SK-N-SH (cell line): ENCODE data around the gene FAM229B. TPM values are rescaled to one million over a fixed set of nuclear protein-coding genes. Genes with fewer than 3 reads are reported as not detected.

Source experiments
- CTCF ChIA-PET: fragments of 300-600, 350-600 bp; formaldehyde crosslinking; extraction: SDS; loops from one replicate; lab custom pipeline; 2021; lab: Yijun Ruan, JAX
- POLR2A ChIA-PET: fragments of 350-600 bp; sonication (Branson Sonifier 250); formaldehyde crosslinking; extraction: SDS; loops from one replicate; lab custom pipeline; 2020; ENCODE audit warnings: antibody characterized with exemption, inconsistent platforms; lab: Yijun Ruan, JAX
- DNase-seq: peaks from one replicate; pipeline ENCODE4 v3.0.0; 2012
- H2AFZ ChIP-seq: fragments of 200-600 bp; sonication (generic); 2 replicates; pipeline ENCODE4 v1.8.1; 2016; ENCODE audit warnings: antibody characterized with exemption, mild to moderate bottlenecking, low read depth
- H3F3A ChIP-seq: fragments of 200-600 bp; sonication (generic); replicated peaks from 2 replicates; pipeline ENCODE3; 2016; ENCODE audit warnings: antibody characterized with exemption, mild to moderate bottlenecking; ENCODE audit not compliant: insufficient read depth
- H3K27ac ChIP-seq, 2 experiments: fragments of 200-500 bp in 1 of 2; fragments of 200-600 bp in 1 of 2; sonication (Bioruptor generic) in 1 of 2; sonication (generic), shearing (Covaris generic) in 1 of 2; 2 replicates each; pipeline versions ENCODE4 v1.5.1 to v1.6.1; 2014 to 2016; ENCODE audit warnings: low read depth in 2 of 2, inconsistent platforms in 1 of 2, low read length in 1 of 2, mild to moderate bottlenecking in 1 of 2, mixed read lengths in 1 of 2
- H3K27me3 ChIP-seq: fragments of 200-600 bp; sonication (generic), shearing (Covaris generic); 2 replicates; pipeline ENCODE4 v1.6.1; 2016; ENCODE audit warnings: mixed run types; ENCODE audit not compliant: insufficient read depth
- H3K36me3 ChIP-seq, 2 experiments: fragments of 200-500 bp in 1 of 2; fragments of 200-600 bp in 1 of 2; sonication (Bioruptor generic) in 1 of 2; sonication (generic) in 1 of 2; replicated peaks in 1 of 2; 2 replicates each; pipeline versions ENCODE3 to v1.5.1; 2014 to 2016; ENCODE audit warnings: low read length in 1 of 2, mild to moderate bottlenecking in 1 of 2; ENCODE audit not compliant: insufficient read depth in 2 of 2, control insufficient read depth in 1 of 2
- H3K4me1 ChIP-seq, 2 experiments: fragments of 200-500 bp in 1 of 2; fragments of 200-600 bp in 1 of 2; sonication (Bioruptor generic) in 1 of 2; sonication (generic), shearing (Covaris generic) in 1 of 2; 2 replicates each; pipeline versions ENCODE4 v1.5.1 to v1.6.1; 2014 to 2016; ENCODE audit warnings: low read depth in 1 of 2, low read length in 1 of 2, mixed run types in 1 of 2; ENCODE audit not compliant: insufficient read depth in 2 of 2, control insufficient read depth in 1 of 2
- H3K4me2 ChIP-seq: fragments of 200-600 bp; sonication (generic), shearing (Covaris generic); 2 replicates; pipeline ENCODE4 v1.6.1; 2017; ENCODE audit warnings: mixed run types
- H3K4me3 ChIP-seq, 2 experiments: fragments of 200-500 bp in 1 of 2; fragments of 200-600 bp in 1 of 2; sonication (Bioruptor generic) in 1 of 2; sonication (generic), shearing (Covaris generic) in 1 of 2; 2 replicates each; pipeline versions ENCODE4 v1.5.1 to v1.8.1; 2014 to 2016; ENCODE audit warnings: low read depth in 2 of 2, inconsistent platforms in 1 of 2, low read length in 1 of 2, mild to moderate bottlenecking in 1 of 2, mixed read lengths in 1 of 2, moderate library complexity in 1 of 2
- H3K79me2 ChIP-seq: fragments of 200-600 bp; sonication (generic); 2 replicates; pipeline ENCODE4 v1.8.1; 2017; ENCODE audit warnings: mild to moderate bottlenecking; ENCODE audit not compliant: insufficient read depth
- H3K9ac ChIP-seq: fragments of 200-600 bp; sonication (generic); 2 replicates; pipeline ENCODE4 v1.6.1; 2017; ENCODE audit warnings: mixed run types
- H3K9me2 ChIP-seq: fragments of 200-600 bp; sonication (generic); 2 replicates; pipeline ENCODE4 v1.6.1; 2017; ENCODE audit warnings: mixed run types
- H3K9me3 ChIP-seq: fragments of 200-600 bp; sonication (generic); 2 replicates; pipeline ENCODE4 v1.6.1; 2017; ENCODE audit warnings: mixed run types, mild to moderate bottlenecking, moderate library complexity
- H4K20me1 ChIP-seq: fragments of 200-600 bp; sonication (generic); 2 replicates; pipeline ENCODE4 v1.6.1; 2017; ENCODE audit warnings: mild to moderate bottlenecking, mixed run types; ENCODE audit not compliant: insufficient read depth
- CHD2 ChIP-seq: fragments of 150-350 bp; IDR thresholded peaks from 2 replicates; pipeline ENCODE4 v1.6.1; 2018; ENCODE audit warnings: low read length; ENCODE audit not compliant: partially characterized antibody
- CTCF ChIP-seq: fragments of 200-600 bp; sonication (generic); IDR thresholded peaks from 2 replicates; pipeline ENCODE4 v1.6.1; 2017; ENCODE audit warnings: antibody characterized with exemption, mild to moderate bottlenecking, moderate library complexity
- ELF1 ChIP-seq: IDR thresholded peaks from 2 replicates; pipeline ENCODE4 v1.4.0; 2012
- EP300 ChIP-seq, 2 experiments: IDR thresholded peaks; 2 replicates each; pipeline versions ENCODE4 v1.4.0 to v1.6.1; 2012; ENCODE audit warnings: borderline replicate concordance in 1 of 2, low read depth in 1 of 2, low read length in 1 of 2
- EZH2phosphoT487 ChIP-seq: fragments of 200-600 bp; sonication (generic); IDR thresholded peaks from 2 replicates; pipeline ENCODE4 v1.6.1; 2017; ENCODE audit warnings: low read depth, mixed run types, mild to moderate bottlenecking, antibody characterized with exemption, moderate library complexity, borderline replicate concordance
- FOSL2 ChIP-seq: IDR thresholded peaks from 2 replicates; pipeline ENCODE4 v1.4.0; 2012; ENCODE audit warnings: low read depth, mild to moderate bottlenecking, moderate library complexity, borderline replicate concordance
- FOXJ3 ChIP-seq: sonication (generic); formaldehyde crosslinking; IDR thresholded peaks from 2 replicates; pipeline ENCODE4 v1.5.1; 2020; ENCODE audit warnings: mild to moderate bottlenecking, missing genetic modification reagents
- FOXM1 ChIP-seq: IDR thresholded peaks from 2 replicates; pipeline ENCODE4 v1.4.0; 2012; ENCODE audit warnings: low read depth, mild to moderate bottlenecking
- IRF3 ChIP-seq: fragments of 150-350 bp; IDR thresholded peaks from 2 replicates; pipeline ENCODE4 v1.6.1; 2016; ENCODE audit warnings: mild to moderate bottlenecking, low read depth, low read length
- MEF2A ChIP-seq: IDR thresholded peaks from 2 replicates; pipeline ENCODE4 v1.4.0; 2012; ENCODE audit warnings: low read depth, borderline replicate concordance
- NFIC ChIP-seq: IDR thresholded peaks from 2 replicates; pipeline ENCODE4 v1.4.0; 2012; ENCODE audit warnings: borderline replicate concordance
- NRF1 ChIP-seq: IDR thresholded peaks from 2 replicates; pipeline ENCODE4 v1.6.1; 2012; ENCODE audit warnings: low read depth, mild to moderate bottlenecking, low read length
- POLR2AphosphoS5 ChIP-seq: IDR thresholded peaks from 2 replicates; pipeline ENCODE4 v1.6.1; 2012; ENCODE audit warnings: low read depth, low read length
- RAD21 ChIP-seq: IDR thresholded peaks from 2 replicates; pipeline ENCODE4 v1.6.1; 2012; ENCODE audit warnings: mild to moderate bottlenecking, low read length
- RCOR1 ChIP-seq: fragments of 150-350 bp; IDR thresholded peaks from 2 replicates; pipeline ENCODE4 v1.6.1; 2017; ENCODE audit warnings: antibody characterized with exemption, low read length
- RFX5 ChIP-seq: IDR thresholded peaks from 2 replicates; pipeline ENCODE4 v1.6.1; 2012; ENCODE audit warnings: mild to moderate bottlenecking, improper control_type of control experiment, low read length
- RXRA ChIP-seq: IDR thresholded peaks from 2 replicates; pipeline ENCODE4 v1.4.0; 2012; ENCODE audit warnings: low read depth, mild to moderate bottlenecking, borderline replicate concordance
- SIN3A ChIP-seq: IDR thresholded peaks from 2 replicates; pipeline ENCODE4 v1.6.1; 2012; ENCODE audit warnings: low read depth, mild to moderate bottlenecking, low read length, moderate library complexity, borderline replicate concordance
- TAF1 ChIP-seq: IDR thresholded peaks from 2 replicates; pipeline ENCODE4 v1.6.1; 2012; ENCODE audit warnings: low read depth, mild to moderate bottlenecking, low read length, moderate library complexity, borderline replicate concordance
- TCF12 ChIP-seq: IDR thresholded peaks from 2 replicates; pipeline ENCODE4 v1.4.0; 2012
- YY1 ChIP-seq: IDR thresholded peaks from 2 replicates; pipeline ENCODE4 v1.4.0; 2012; ENCODE audit warnings: low read depth, mild to moderate bottlenecking
- WGBS: methylation state at CpG from one replicate; pipeline ENCODE4 v1.1.6; 2017; ENCODE audit warnings: low lambda C conversion rate; 5-methylcytosine and 5-hydroxymethylcytosine counted together
- polyA plus RNA-seq, 3 experiments: library from polyadenylated mRNA; depleted of rRNA; stranded (reverse); fragments of >200 nt; gene quantifications; 2 replicates each; pipeline ENCODE4 v1.2.3, GENCODE V29; 2012
- TF ChIP-seq, protein P1 (sequence below): IDR thresholded peaks from 2 replicates; pipeline ENCODE4 v1.4.0; 2012; ENCODE audit warnings: low read depth
- TF ChIP-seq, protein P2 (sequence below): fragments of 150-350 bp; IDR thresholded peaks from 2 replicates; pipeline ENCODE4 v1.6.1; 2017; ENCODE audit warnings: antibody characterized with exemption, low read length, low read depth, borderline replicate concordance
- TF ChIP-seq, protein P3 (sequence below): IDR thresholded peaks from 2 replicates; pipeline ENCODE4 v1.4.0; 2012; ENCODE audit warnings: low read depth, borderline replicate concordance

FAM229B gene
- polyA plus RNA-seq, 1 of the 3 experiments (the other 2 are of a cell fraction) = 15.9 TPM

DNA sequence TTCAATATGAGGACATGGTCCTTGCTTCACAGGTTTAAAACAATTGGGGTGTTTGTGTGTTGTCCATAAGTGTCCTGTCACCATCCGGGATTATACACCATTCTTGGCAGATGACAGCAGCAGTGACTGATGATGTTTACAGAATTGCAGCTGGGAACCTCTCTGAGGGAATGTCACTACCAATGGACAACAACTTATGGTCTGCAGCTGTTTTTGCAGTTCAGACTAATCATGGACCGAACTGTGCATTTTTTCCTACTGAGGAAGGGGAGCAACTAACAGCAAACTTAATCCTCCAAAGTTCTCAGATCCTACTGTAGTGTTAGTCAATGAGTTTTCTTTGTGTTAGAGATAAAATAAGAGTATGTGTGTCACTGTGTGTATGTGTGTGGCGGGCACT, 26.0 kb downstream of the FAM229B start:
- Histone ChIP-seq H3K79me2 (no peaks in the 10 kb centered on the region), H2AFZ (no peak overlapping the region), H3K27ac (no peak overlapping the region), H3K36me3 (peaks cover 0 to 45% of the 10 kb centered on the region in 2 experiments), H3K27me3 (no peaks in the 10 kb centered on the region), H4K20me1 (no peaks in the 10 kb centered on the region), H3K9me3 (no peaks in the 10 kb centered on the region), H3K9ac (no peak overlapping the region), H3F3A (no peaks in the 10 kb centered on the region), H3K4me3 (no peak overlapping the region), H3K4me1 (peaks cover 0 to 5% of the 10 kb centered on the region in 2 experiments; a peak in 2 of 4 replicates), H3K9me2 (no peaks in the 10 kb centered on the region), H3K4me2 (no peak overlapping the region)
- DNase-seq = no peak
- TF ChIP-seq FOXJ3 (CRISPR knock-in tag) (no peak), RXRA (no peak), EP300 (IDR thresholded peaks at IDR 0.05; ENCODE audit: borderline replicate concordance in 1 of 2, low read depth in 1 of 2, low read length in 1 of 2) (no peak), RAD21 (no peak), MEF2A (no peak), POLR2AphosphoS5 (no peak), SIN3A (no peak), YY1 (no peak), FOXM1 (no peak), FOSL2 (no peak), EZH2phosphoT487 (no peak), TAF1 (no peak), NRF1 (no peak)
- 82% methylated on average over 3 of the region's 3 CpGs for WGBS
- POLR2A ChIA-PET = no interaction called here
- CTCF ChIA-PET = interaction anchor here (1.1 to 1.7 kb wide), 2 partner anchors 10 to 49 kb away, joined by 3 to 6 read pairs; no protein-coding TSS in a partner anchor

- H3K79me2 ChIP-seq = no peaks in the 10 kb centered on the region
- H3K27ac ChIP-seq = no peak overlapping the region
- H3F3A ChIP-seq = no peaks in the 10 kb centered on the region
- TF ChIP-seq, protein P1, sequence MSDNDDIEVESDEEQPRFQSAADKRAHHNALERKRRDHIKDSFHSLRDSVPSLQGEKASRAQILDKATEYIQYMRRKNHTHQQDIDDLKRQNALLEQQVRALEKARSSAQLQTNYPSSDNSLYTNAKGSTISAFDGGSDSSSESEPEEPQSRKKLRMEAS = no peak
- TF ChIP-seq, protein P2, sequence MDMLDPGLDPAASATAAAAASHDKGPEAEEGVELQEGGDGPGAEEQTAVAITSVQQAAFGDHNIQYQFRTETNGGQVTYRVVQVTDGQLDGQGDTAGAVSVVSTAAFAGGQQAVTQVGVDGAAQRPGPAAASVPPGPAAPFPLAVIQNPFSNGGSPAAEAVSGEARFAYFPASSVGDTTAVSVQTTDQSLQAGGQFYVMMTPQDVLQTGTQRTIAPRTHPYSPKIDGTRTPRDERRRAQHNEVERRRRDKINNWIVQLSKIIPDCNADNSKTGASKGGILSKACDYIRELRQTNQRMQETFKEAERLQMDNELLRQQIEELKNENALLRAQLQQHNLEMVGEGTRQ = no peak
- TF ChIP-seq TCF12 = no peak
- no peak for TF ChIP-seq FOXJ3 (CRISPR knock-in tag)
- no peak for TF ChIP-seq FOXM1
- TF ChIP-seq RCOR1 = no peak
- TF ChIP-seq MEF2A = no peak
- TF ChIP-seq CHD2 = no peak
- no peak for TF ChIP-seq CTCF
- no peak for TF ChIP-seq RAD21
- TF ChIP-seq NFIC = no peak
- TF ChIP-seq ELF1 = no peak
- no peak for TF ChIP-seq RFX5
- no peak for TF ChIP-seq FOSL2
- no peak for TF ChIP-seq RXRA
- TF ChIP-seq, protein P3, sequence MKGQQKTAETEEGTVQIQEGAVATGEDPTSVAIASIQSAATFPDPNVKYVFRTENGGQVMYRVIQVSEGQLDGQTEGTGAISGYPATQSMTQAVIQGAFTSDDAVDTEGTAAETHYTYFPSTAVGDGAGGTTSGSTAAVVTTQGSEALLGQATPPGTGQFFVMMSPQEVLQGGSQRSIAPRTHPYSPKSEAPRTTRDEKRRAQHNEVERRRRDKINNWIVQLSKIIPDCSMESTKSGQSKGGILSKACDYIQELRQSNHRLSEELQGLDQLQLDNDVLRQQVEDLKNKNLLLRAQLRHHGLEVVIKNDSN = no peak
- no peak for TF ChIP-seq TAF1
- no peak for TF ChIP-seq IRF3
- H3K9me3 ChIP-seq = no peaks in the 10 kb centered on the region
- H3K27me3 ChIP-seq = no peaks in the 10 kb centered on the region
- POLR2A ChIA-PET = no interaction called here
- peaks cover 0 to 6% of the 10 kb centered on the region in 2 experiments; a peak in 2 of 4 replicates for H3K4me1 ChIP-seq
- H4K20me1 ChIP-seq = no peaks in the 10 kb centered on the region
- no peak overlapping the region for H2AFZ ChIP-seq
- no peak overlapping the region for H3K4me3 ChIP-seq
- H3K4me2 ChIP-seq = no peak overlapping the region
- no peak overlapping the region for H3K9ac ChIP-seq
- H3K9me2 ChIP-seq = no peaks in the 10 kb centered on the region
- no peak for DNase-seq
- CTCF ChIA-PET = no interaction called here
- peaks cover 0 to 42% of the 10 kb centered on the region in 2 experiments for H3K36me3 ChIP-seq
Observed at GRCh38 chr6:112113918-112114317, 26.5 kb downstream of the FAM229B start.
